ENCODE results near the gene LDLRAD4. TPM values are rescaled to one million over a fixed set of nuclear protein-coding genes. Genes with fewer than 3 reads are reported as not detected.

The LDLRAD4 gene
- total RNA-seq, 2 experiments from 2014 or later, result 37.3 to 38.5 TPM

DNA sequence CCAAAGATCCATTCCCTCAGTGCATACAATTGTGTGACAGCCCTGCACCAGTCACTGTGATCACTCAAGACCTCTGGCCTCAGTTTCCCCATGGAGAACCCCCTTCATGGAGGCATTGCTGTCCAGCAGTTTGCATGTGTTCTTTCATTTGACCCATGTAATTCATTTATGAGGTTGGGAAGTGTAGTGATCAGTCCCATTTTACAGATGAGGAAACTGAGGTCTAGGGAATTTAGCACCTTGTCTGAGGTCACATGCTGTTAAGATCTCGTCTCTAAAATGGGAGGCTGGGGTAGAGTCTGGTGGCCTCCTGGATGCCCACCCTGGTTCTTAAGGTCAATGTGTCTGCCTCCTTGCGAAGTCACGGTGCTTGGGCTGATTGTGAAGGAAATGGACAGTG lies 19.1 kb downstream of the LDLRAD4 start:
- intact Hi-C loops (cut with micrococcal nuclease), result no loop called here
- Mint-ChIP-seq H3K4me1 (ENCODE audit: low read depth) (no peaks in the 10 kb centered on the region), H3K9me3 (no peaks in the 10 kb centered on the region), H3K4me3 (no peak overlapping the region), H3K27ac (no peak overlapping the region), H3K27me3 (no peaks in the 10 kb centered on the region), H3K36me3 (ENCODE audit: low read depth) (no peaks in the 10 kb centered on the region)
- POLR2A ChIA-PET, result no interaction called here
- CTCF ChIA-PET, result interaction anchor here (1.2 kb wide), 1 partner anchor 22 kb away, joined by 3 read pairs; no protein-coding TSS in a partner anchor
- DNase-seq (no peak), ATAC-seq (no peak)
- TF ChIP-seq, protein P1, sequence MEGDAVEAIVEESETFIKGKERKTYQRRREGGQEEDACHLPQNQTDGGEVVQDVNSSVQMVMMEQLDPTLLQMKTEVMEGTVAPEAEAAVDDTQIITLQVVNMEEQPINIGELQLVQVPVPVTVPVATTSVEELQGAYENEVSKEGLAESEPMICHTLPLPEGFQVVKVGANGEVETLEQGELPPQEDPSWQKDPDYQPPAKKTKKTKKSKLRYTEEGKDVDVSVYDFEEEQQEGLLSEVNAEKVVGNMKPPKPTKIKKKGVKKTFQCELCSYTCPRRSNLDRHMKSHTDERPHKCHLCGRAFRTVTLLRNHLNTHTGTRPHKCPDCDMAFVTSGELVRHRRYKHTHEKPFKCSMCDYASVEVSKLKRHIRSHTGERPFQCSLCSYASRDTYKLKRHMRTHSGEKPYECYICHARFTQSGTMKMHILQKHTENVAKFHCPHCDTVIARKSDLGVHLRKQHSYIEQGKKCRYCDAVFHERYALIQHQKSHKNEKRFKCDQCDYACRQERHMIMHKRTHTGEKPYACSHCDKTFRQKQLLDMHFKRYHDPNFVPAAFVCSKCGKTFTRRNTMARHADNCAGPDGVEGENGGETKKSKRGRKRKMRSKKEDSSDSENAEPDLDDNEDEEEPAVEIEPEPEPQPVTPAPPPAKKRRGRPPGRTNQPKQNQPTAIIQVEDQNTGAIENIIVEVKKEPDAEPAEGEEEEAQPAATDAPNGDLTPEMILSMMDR (IDR thresholded peaks at IDR 0.05), result no peak

DNA sequence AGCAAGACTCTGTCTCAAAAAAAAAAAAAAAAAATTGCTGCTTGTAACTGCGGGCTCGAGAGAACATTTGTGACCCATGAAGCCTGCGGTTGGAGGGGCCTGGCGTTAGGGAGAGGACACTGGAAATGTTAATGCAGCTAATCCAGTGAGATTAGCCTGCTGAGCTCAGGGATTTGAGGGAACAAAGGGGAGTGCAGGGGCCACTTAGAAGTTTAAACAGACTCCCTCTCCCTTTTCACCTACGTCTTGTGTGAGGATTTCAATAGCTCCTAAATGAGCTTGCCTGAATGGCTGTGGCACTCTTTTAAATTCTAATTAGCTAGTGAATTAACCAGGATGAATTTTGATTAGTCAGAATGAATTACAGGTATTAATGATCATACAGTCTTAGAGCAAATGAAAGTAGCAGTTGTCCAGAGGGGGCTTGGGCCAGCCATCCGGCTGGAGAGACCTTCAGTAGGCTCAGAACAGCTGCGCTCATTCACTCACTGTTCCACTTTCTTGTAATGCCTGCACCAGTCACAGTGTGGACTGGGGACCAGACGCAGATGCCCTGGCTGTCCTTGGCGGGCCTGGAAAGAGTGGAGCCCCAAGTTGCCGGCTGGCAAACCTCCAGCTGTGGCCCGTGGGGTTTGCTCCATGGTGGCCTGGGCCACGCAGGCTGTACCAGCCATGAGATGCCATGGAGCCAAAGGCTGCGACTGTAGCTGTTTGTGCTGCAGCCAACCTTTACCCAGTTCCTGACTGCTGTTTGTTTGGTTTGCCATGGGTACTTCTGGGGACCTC lies 20.8 kb downstream of the LDLRAD4 start:
- ChIA-PET POLR2A (no interaction called here), CTCF (interaction anchor here (1.1 to 1.5 kb wide), 2 partner anchors 12 to 28 kb away, joined by 3 to 5 read pairs; no protein-coding TSS in a partner anchor)
- DNase-seq, result no peak
- H3K27ac Mint-ChIP-seq, result no peak overlapping the region
- H3K4me1 Mint-ChIP-seq (ENCODE audit: low read depth), result no peaks in the 10 kb centered on the region
- peaks cover 2% of the 10 kb centered on the region for H3K36me3 Mint-ChIP-seq (ENCODE audit: low read depth)
- no peak overlapping the region for H3K4me3 Mint-ChIP-seq
- H3K27me3 Mint-ChIP-seq, result no peaks in the 10 kb centered on the region
- no peak for ATAC-seq
- TF ChIP-seq, protein P1 (IDR thresholded peaks at IDR 0.05), result no peak
- intact Hi-C loops (cut with micrococcal nuclease), result no loop called here
- H3K9me3 Mint-ChIP-seq, result peaks cover 2% of the 10 kb centered on the region

DNA sequence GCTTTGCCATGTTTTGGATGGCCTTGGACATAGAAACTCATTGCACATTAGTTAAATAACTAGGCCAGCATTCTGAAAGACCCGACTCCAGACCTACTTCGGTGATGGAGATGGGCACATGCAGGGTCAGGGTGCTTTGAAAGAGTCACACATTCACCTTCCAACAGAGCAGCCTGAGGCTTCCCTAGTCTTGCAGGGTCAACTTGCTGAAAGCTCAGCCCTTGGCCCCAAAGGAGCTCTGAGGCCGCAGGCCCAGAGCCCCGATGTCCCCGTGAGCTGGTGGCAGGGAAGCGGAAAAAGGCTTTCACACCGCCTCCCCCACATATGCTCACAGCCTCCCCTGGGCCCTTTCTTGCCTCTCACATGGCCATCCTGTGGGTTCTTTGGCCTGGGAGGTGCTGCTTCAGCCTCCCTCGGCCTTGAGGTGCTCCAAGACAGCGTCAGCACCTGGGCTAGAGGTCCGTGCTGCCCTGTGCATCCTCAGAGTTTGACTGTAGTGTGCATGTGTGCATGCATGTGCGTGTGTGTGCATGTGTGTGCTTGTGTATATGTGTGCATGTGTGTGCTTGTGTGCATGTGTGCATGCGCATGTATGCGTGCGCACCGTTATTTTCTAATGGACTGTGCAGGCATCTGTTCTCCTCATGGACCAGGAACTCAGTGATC lies 21.6 kb downstream of the LDLRAD4 start:
- Mint-ChIP-seq H3K9me3 (peaks cover 2% of the 10 kb centered on the region), H3K27ac (no peak overlapping the region), H3K4me3 (no peak overlapping the region), H3K36me3 (ENCODE audit: low read depth) (peaks cover 2% of the 10 kb centered on the region), H3K4me1 (ENCODE audit: low read depth) (no peaks in the 10 kb centered on the region), H3K27me3 (no peaks in the 10 kb centered on the region)
- TF ChIP-seq, protein P1 (IDR thresholded peaks at IDR 0.05), result no peak
- intact Hi-C loops (cut with micrococcal nuclease), result no loop called here
- ChIA-PET CTCF (no interaction called here), POLR2A (interaction anchor here (0.6 kb wide), 1 partner anchor 295 kb away, joined by 3 read pairs; no protein-coding TSS in a partner anchor)
- DNase-seq (no peak), ATAC-seq (no peak)

DNA sequence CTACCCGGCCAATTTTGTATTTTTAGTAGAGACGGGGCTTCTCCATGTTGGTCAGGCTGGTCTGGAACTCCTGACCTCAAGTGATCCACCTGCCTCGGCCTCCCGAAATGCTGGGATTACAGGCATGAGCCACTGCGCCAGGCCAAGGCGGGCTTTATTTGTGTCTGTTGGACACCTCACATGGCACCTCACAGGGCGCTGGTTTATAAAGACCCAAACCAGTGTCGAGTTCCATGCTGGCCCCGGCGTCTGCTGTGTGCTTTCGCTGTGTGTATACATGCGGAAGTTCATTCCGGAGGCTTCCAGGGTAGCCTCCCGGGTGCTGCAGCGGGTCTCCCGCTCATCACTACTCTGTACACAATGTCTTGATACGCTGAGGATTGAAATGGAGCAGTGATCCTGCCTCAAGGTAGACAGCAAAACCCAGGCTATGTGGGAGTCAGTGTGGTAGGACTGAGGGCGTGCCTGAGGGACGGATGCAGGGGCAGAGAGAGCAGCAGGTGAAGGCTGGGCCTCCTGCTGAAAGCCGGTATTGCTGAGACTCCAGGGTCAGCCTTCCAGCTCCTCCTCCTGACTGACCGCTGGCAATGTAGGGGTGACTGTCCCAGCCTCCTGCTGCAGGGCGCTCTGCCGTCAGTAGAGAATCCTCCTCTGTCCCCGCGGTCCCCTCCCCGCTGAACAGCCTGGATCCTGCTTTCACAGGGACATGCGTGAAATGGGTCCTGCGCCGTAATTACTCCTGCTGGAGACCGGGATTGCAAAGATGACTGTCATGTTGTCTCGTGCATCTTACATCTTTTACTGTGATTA lies 22.7 kb downstream of the LDLRAD4 start:
- no peak overlapping the region for H3K27ac Mint-ChIP-seq
- no peaks in the 10 kb centered on the region for H3K27me3 Mint-ChIP-seq
- ChIA-PET CTCF (interaction anchor here (1.0 kb wide), 1 partner anchor 10 kb away, joined by 3 read pairs; no protein-coding TSS in a partner anchor), POLR2A (no interaction called here)
- peaks cover 2% of the 10 kb centered on the region for H3K9me3 Mint-ChIP-seq
- DNase-seq, result no peak
- H3K36me3 Mint-ChIP-seq (ENCODE audit: low read depth), result peaks cover 2% of the 10 kb centered on the region
- no peak overlapping the region for H3K4me3 Mint-ChIP-seq
- TF ChIP-seq, protein P1 (IDR thresholded peaks at IDR 0.05), result no peak
- ATAC-seq, result no peak
- intact Hi-C loops (cut with micrococcal nuclease), result no loop called here
- peaks cover 2% of the 10 kb centered on the region for H3K4me1 Mint-ChIP-seq (ENCODE audit: low read depth)
